HCT116 (cell line): Measurements from ENCODE around the gene TOR2A. TPM values are rescaled to one million over a fixed set of nuclear protein-coding genes. Genes with fewer than 3 reads are reported as not detected.

Experiments
- ATAC-seq: fragments of 200-7000 bp; cut with Tn5 transposase; 2 replicates; pipeline ENCODE4 v1.9.1; 2020; ENCODE audit warnings: mild to moderate bottlenecking, moderate library complexity
- BruUV-seq: library from RNA; stranded (reverse); fragments of 400-500 nt; replicated peaks from 2 replicates; lab custom pipeline; 2021; lab: Mats Ljungman, UMichigan
- CTCF ChIA-PET: fragments of 300-600 bp; sonication (Branson Sonifier 250); formaldehyde crosslinking; loops from one replicate; lab custom pipeline; 2021; ENCODE audit warnings: antibody characterized with exemption; lab: Charles Lee
- POLR2A ChIA-PET: fragments of 300-600, 350-600 bp; sonication (Branson Sonifier 250); formaldehyde crosslinking; loops from one replicate; lab custom pipeline; 2021; ENCODE audit warnings: antibody characterized with exemption; lab: Charles Lee
- RAD21 ChIA-PET, 2 experiments: fragments of 300-600 bp; sonication (Branson Sonifier 250); formaldehyde crosslinking; loops; one replicate each; lab custom pipeline; 2023; ENCODE audit warnings: low total read pairs in 2 of 2; ENCODE audit not compliant: uncharacterized antibody in 2 of 2, unreplicated experiment in 2 of 2, low non-redundant PET in 1 of 2; lab: Charles Lee
- DNase-seq: peaks from one replicate; pipeline ENCODE4 v3.0.0-alpha.2; 2010; ENCODE audit warnings: low read depth, low spot score
- H2AFZ ChIP-seq: fragments of 200-600 bp; shearing (Covaris generic), sonication (generic); 2 replicates; pipeline ENCODE4 v1.6.1; 2017; ENCODE audit warnings: low read depth, mixed run types, mixed read lengths, antibody characterized with exemption, low read length; ENCODE audit not compliant: poor library complexity, severe bottlenecking
- H3K27ac ChIP-seq: 2 replicates; pipeline ENCODE4 v1.5.1; 2012; ENCODE audit warnings: low read depth, low read length
- H3K27me3 ChIP-seq: fragments of 200-600 bp; sonication (generic); 2 replicates; pipeline ENCODE4 v1.6.1; 2016; ENCODE audit warnings: mixed run types, low read length, mixed read lengths; ENCODE audit not compliant: insufficient read depth
- H3K36me3 ChIP-seq, 2 experiments: fragments of 200-500 bp in 1 of 2; fragments of 200-600 bp in 1 of 2; sonication (Bioruptor generic) in 1 of 2; sonication (generic) in 1 of 2; 2 replicates each; pipeline versions ENCODE4 v1.5.1 to v1.6.1; 2014 to 2016; ENCODE audit warnings: low read length in 2 of 2, inconsistent platforms in 1 of 2, mixed read lengths in 1 of 2, mixed run types in 1 of 2; ENCODE audit not compliant: insufficient read depth in 2 of 2, control insufficient read depth in 1 of 2
- H3K4me1 ChIP-seq, 2 experiments: fragments of 200-600 bp in 1 of 2; sonication (generic) in 1 of 2; 2 replicates each; pipeline versions ENCODE4 v1.5.1 to v1.6.1; 2012 to 2017; ENCODE audit warnings: low read length in 2 of 2, inconsistent platforms in 1 of 2, mild to moderate bottlenecking in 1 of 2, mixed read lengths in 1 of 2, mixed run types in 1 of 2, moderate library complexity in 1 of 2; ENCODE audit not compliant: insufficient read depth in 2 of 2, control insufficient read depth in 1 of 2
- H3K4me2 ChIP-seq: fragments of 200-600 bp; sonication (generic); 2 replicates; pipeline ENCODE4 v1.6.1; 2017; ENCODE audit warnings: mixed run types, low read length, mixed read lengths
- H3K4me3 ChIP-seq, 2 experiments: fragments of 200-600 bp in 1 of 2; sonication (generic) in 1 of 2; replicated peaks in 1 of 2; 2 replicates each; pipeline ENCODE4 v1.5.1; 2011 to 2016; ENCODE audit warnings: low read length in 2 of 2, control low read depth in 1 of 2, low read depth in 1 of 2, mild to moderate bottlenecking in 1 of 2, mixed read lengths in 1 of 2, mixed run types in 1 of 2
- H3K79me2 ChIP-seq: fragments of 200-600 bp; sonication (generic); 2 replicates; pipeline ENCODE4 v1.6.1; 2017; ENCODE audit warnings: mild to moderate bottlenecking, mixed run types, low read length, moderate library complexity, mixed read lengths; ENCODE audit not compliant: insufficient read depth
- H3K9ac ChIP-seq: fragments of 200-600 bp; sonication (generic); 2 replicates; pipeline ENCODE4 v1.6.1; 2016; ENCODE audit warnings: low read length, mixed read lengths
- H3K9me2 ChIP-seq: fragments of 200-600 bp; sonication (generic), shearing (Covaris generic); 2 replicates; pipeline ENCODE4 v1.6.1; 2017; ENCODE audit warnings: mixed run types, mild to moderate bottlenecking, moderate library complexity; ENCODE audit not compliant: insufficient read depth
- H3K9me3 ChIP-seq, 2 experiments: fragments of 200-500 bp in 1 of 2; fragments of 200-600 bp in 1 of 2; sonication (Bioruptor generic) in 1 of 2; sonication (generic) in 1 of 2; 2 replicates each; pipeline ENCODE4 v1.6.1; 2014 to 2017; ENCODE audit warnings: low read length in 2 of 2, mixed read lengths in 2 of 2, inconsistent platforms in 1 of 2, low read depth in 1 of 2, mild to moderate bottlenecking in 1 of 2, mixed run types in 1 of 2, moderate library complexity in 1 of 2; ENCODE audit not compliant: control insufficient read depth in 1 of 2, insufficient read depth in 1 of 2
- H4K20me1 ChIP-seq: fragments of 200-600 bp; sonication (generic), shearing (Covaris generic); 2 replicates; pipeline ENCODE4 v1.6.1; 2017; ENCODE audit warnings: mixed run types, mild to moderate bottlenecking, moderate library complexity; ENCODE audit not compliant: insufficient read depth
- EGR1 ChIP-seq: IDR thresholded peaks from 2 replicates; pipeline ENCODE4 v1.6.1; 2012; ENCODE audit warnings: low read depth
- ELF1 ChIP-seq: IDR thresholded peaks from 2 replicates; pipeline ENCODE4 v1.6.1; 2012; ENCODE audit warnings: low read depth, borderline replicate concordance
- EZH2 ChIP-seq: fragments of 200-600 bp; sonication (generic); IDR thresholded peaks from 2 replicates; pipeline ENCODE4 v1.6.1; 2017; ENCODE audit warnings: antibody characterized with exemption, mixed run types
- EZH2phosphoT487 ChIP-seq: fragments of 200-600 bp; IDR thresholded peaks from 2 replicates; pipeline ENCODE4 v1.6.1; 2018; ENCODE audit warnings: antibody characterized with exemption, borderline replicate concordance
- POLR2A ChIP-seq: IDR thresholded peaks from 2 replicates; pipeline ENCODE4 v1.7.0; 2011; ENCODE audit warnings: borderline replicate concordance; ENCODE audit not compliant: insufficient read depth, insufficient read length; ENCODE audit errors: extremely low read depth
- POLR2AphosphoS5 ChIP-seq: IDR thresholded peaks from 2 replicates; pipeline ENCODE4 v1.6.1; 2011; ENCODE audit warnings: mild to moderate bottlenecking, low read depth, low read length, moderate library complexity
- SIN3A ChIP-seq: IDR thresholded peaks from 2 replicates; pipeline ENCODE4 v1.6.1; 2012; ENCODE audit warnings: low read depth
- SP1 ChIP-seq: IDR thresholded peaks from 2 replicates; pipeline ENCODE4 v1.6.1; 2012; ENCODE audit warnings: low read depth
- TCF7L2 ChIP-seq: IDR thresholded peaks from 2 replicates; pipeline ENCODE4 v1.7.0; 2011; ENCODE audit warnings: borderline replicate concordance, inconsistent platforms; ENCODE audit not compliant: insufficient read depth, insufficient read length; ENCODE audit errors: extremely low read depth
- YY1 ChIP-seq: IDR thresholded peaks from 2 replicates; pipeline ENCODE4 v1.6.1; 2011; ENCODE audit warnings: low read length, low read depth, moderate library complexity, mild to moderate bottlenecking; ENCODE audit not compliant: insufficient replicate concordance; ENCODE audit errors: extremely low read depth
- ZNF274 ChIP-seq: fragments of 200-500 bp; sonication (Bioruptor generic); IDR thresholded peaks from 2 replicates; pipeline ENCODE4 v1.6.1; 2014; ENCODE audit warnings: mild to moderate bottlenecking, low read depth, low read length, inconsistent platforms
- intact Hi-C: fragments of 100-400 bp; cut with micrococcal nuclease; formaldehyde crosslinking; loops from 2 replicates; pipeline ENCODE4 v1.10.0; 2022
- total RNA-seq: library from RNA; stranded (reverse); gene quantifications from one replicate; pipeline ENCODE4 v1.2.1, GENCODE V29; 2021; ENCODE audit not compliant: unreplicated experiment
- TF ChIP-seq, protein P1 (sequence below), 3 experiments: fragments of 200-600 bp in 1 of 3; sonication (generic) in 1 of 3; IDR thresholded peaks in 2 of 3; conservative IDR thresholded peaks in 1 of 3; 2 replicates each; pipeline ENCODE4 v1.5.1; 2012 to 2017; ENCODE audit warnings: low read depth in 2 of 3, low read length in 2 of 3, antibody characterized with exemption in 1 of 3, borderline replicate concordance in 1 of 3, control low read depth in 1 of 3, mild to moderate bottlenecking in 1 of 3, mixed read lengths in 1 of 3, mixed run types in 1 of 3, moderate library complexity in 1 of 3; ENCODE audit not compliant: insufficient read depth in 1 of 3
- TF ChIP-seq, protein P2 (sequence below): IDR thresholded peaks from 2 replicates; pipeline ENCODE4 v1.6.1; 2012

Gene TOR2A
- total RNA-seq, 1 experiment from 2014 or later = 12.0 TPM

DNA sequence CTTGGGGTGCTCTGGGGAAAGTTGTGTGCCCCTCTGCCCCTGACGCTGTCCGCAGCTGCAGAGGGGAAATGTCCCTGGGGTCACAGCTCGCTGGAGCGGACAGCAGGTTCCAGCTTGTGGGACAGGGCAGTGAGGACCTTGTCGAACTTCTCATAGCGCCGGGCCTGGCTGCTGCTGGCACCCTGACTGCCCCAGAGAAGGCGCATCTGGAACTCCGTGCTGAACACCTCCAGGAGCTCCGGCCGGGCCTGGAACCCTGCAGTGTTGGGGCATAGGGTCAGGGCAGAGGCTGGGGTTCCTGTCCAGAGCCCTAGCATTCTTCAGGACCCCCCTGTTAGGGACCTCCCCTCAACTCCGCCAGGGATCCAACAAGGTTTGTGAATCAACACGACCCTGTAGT, 3.6 kb upstream of the TOR2A start (continued):
- TF ChIP-seq, protein P1, sequence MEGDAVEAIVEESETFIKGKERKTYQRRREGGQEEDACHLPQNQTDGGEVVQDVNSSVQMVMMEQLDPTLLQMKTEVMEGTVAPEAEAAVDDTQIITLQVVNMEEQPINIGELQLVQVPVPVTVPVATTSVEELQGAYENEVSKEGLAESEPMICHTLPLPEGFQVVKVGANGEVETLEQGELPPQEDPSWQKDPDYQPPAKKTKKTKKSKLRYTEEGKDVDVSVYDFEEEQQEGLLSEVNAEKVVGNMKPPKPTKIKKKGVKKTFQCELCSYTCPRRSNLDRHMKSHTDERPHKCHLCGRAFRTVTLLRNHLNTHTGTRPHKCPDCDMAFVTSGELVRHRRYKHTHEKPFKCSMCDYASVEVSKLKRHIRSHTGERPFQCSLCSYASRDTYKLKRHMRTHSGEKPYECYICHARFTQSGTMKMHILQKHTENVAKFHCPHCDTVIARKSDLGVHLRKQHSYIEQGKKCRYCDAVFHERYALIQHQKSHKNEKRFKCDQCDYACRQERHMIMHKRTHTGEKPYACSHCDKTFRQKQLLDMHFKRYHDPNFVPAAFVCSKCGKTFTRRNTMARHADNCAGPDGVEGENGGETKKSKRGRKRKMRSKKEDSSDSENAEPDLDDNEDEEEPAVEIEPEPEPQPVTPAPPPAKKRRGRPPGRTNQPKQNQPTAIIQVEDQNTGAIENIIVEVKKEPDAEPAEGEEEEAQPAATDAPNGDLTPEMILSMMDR (IDR thresholded peaks at IDR 0.05 in 2 of 3, conservative IDR thresholded peaks at IDR 0.05 in 1 of 3; ENCODE audit: borderline replicate concordance in 1 of 3, insufficient read depth in 1 of 3, low read depth in 2 of 3, low read length in 2 of 3) = no peak
- no peak for TF ChIP-seq POLR2AphosphoS5
- TF ChIP-seq EGR1 = no peak
- no peak for TF ChIP-seq ZNF274
- no peak for TF ChIP-seq TCF7L2
- TF ChIP-seq YY1 = no peak
- TF ChIP-seq, protein P2, sequence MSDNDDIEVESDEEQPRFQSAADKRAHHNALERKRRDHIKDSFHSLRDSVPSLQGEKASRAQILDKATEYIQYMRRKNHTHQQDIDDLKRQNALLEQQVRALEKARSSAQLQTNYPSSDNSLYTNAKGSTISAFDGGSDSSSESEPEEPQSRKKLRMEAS = no peak

DNA sequence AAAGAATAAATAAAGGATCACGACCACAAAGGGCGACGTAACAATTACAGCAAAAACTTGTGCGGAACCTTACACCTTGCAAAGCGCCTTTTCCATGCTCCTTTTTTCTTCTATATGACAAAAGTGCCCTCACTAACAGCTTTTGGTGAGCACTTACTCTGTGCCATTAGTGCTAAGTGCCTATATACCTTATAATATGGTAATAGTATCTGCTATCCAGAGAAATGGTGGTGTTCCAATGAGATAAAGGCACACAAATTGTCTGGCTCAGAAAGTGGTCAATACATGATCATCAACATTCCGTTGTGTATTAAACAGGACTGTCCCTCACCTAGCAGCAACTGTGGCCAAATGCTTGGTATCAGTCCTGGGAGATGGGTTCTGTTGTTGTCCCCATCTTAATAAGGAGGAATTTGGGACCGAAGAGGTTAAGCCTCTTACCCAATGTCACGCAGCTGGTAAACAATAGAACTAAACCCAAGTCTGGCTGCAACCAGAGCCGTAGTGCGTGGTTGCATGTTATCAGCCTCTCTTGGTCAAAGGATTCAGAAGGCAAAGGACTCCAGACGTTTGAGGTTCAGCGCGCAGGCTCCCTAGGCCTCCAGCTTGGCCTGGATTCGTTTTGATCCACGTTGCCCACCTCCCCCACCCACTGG, 564 bp upstream of the TOR2A start:
- TF ChIP-seq SP1 = no peak
- TF ChIP-seq SIN3A = no peak
- TF ChIP-seq EZH2phosphoT487 = no peak
- TF ChIP-seq ELF1 = no peak
- no peak for TF ChIP-seq EZH2
- no peak for TF ChIP-seq TCF7L2
- no peak for TF ChIP-seq POLR2A
- TF ChIP-seq, protein P1 (IDR thresholded peaks at IDR 0.05 in 2 of 3, conservative IDR thresholded peaks at IDR 0.05 in 1 of 3; ENCODE audit: borderline replicate concordance in 1 of 3, insufficient read depth in 1 of 3, low read depth in 2 of 3, low read length in 2 of 3) = no peak
- TF ChIP-seq YY1 = no peak
- TF ChIP-seq, all 23 proteins: peak for 0
- DNase-seq = no peak
- Histone ChIP-seq H3K4me3 (peak overlapping the region in 1 of 2 experiments; percentile 72; a peak in 1 of 4 replicates), H3K36me3 (no peaks in the 10 kb centered on the region), H3K9me3 (no peaks in the 10 kb centered on the region), H3K9ac (peak overlapping the region; percentile 35), H3K27ac (no peak overlapping the region), H2AFZ (peak overlapping the region; percentile 50), H3K9me2 (no peaks in the 10 kb centered on the region), H4K20me1 (no peaks in the 10 kb centered on the region), H3K4me1 (peaks cover 9 to 25% of the 10 kb centered on the region in 2 experiments), H3K4me2 (peak overlapping the region; percentile 96), H3K27me3 (no peaks in the 10 kb centered on the region), H3K79me2 (no peaks in the 10 kb centered on the region)
- ChIA-PET CTCF (interaction anchor here (0.8 to 2.3 kb wide), 29 partner anchors 9 to 307 kb away, joined by 3 to 46 read pairs (median 6); partner anchors contain the start of genes CDK9, CFAP157, PTRH1 and TTC16), POLR2A (interaction anchor here (1.0 to 1.5 kb wide), 5 partner anchors 12 to 127 kb away, joined by 3 to 10 read pairs (median 6); no protein-coding TSS in a partner anchor), RAD21 (interaction anchor here (0.8 to 1.6 kb wide), 6 partner anchors 20 to 186 kb away, joined by 3 to 10 read pairs (median 5); partner anchors contain the start of genes PTRH1 (in 1 of the 2) and TTC16 (in 1 of the 2))
- intact Hi-C loops = loop anchor here (1.0 kb wide), 4 partner anchors 36 to 186 kb away; no protein-coding TSS in a partner anchor
- no TSS peak for BruUV-seq
- ATAC-seq = no peak
